ENCODE data around the gene CNTN4. TPM values are rescaled to one million over a fixed set of nuclear protein-coding genes. Genes with fewer than 3 reads are reported as not detected.

Gene CNTN4
- total and polyA plus RNA-seq, 4 donors, result 1.2 to 3.8 (median 2.6) TPM

DNA sequence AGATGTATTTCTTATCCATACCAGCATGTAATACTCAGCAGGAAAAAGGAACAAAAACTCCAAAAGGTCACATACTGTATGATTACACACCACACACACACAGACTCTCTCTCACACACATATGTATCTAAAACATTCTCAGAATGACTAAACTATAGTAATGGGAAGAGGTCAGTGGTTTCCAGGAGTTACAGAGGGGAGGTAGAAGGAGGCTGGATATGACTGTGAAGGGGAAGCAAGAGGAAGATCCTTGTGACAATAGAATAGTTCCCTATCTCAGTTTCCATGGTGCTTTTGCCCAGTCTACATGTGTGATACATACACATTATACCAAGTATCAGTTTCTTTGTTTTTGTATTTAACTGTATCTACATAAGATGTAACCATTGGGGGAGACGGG is 821.4 kb downstream of the CNTN4 start:
- TF ChIP-seq, protein P1, sequence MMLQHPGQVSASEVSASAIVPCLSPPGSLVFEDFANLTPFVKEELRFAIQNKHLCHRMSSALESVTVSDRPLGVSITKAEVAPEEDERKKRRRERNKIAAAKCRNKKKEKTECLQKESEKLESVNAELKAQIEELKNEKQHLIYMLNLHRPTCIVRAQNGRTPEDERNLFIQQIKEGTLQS (IDR thresholded peaks at IDR 0.05), result no peak
- no peak for TF ChIP-seq RAD21 (IDR thresholded peaks at IDR 0.05)
- no peak for TF ChIP-seq HNF4A (conservative IDR thresholded peaks at IDR 0.05)
- TF ChIP-seq, protein P2, sequence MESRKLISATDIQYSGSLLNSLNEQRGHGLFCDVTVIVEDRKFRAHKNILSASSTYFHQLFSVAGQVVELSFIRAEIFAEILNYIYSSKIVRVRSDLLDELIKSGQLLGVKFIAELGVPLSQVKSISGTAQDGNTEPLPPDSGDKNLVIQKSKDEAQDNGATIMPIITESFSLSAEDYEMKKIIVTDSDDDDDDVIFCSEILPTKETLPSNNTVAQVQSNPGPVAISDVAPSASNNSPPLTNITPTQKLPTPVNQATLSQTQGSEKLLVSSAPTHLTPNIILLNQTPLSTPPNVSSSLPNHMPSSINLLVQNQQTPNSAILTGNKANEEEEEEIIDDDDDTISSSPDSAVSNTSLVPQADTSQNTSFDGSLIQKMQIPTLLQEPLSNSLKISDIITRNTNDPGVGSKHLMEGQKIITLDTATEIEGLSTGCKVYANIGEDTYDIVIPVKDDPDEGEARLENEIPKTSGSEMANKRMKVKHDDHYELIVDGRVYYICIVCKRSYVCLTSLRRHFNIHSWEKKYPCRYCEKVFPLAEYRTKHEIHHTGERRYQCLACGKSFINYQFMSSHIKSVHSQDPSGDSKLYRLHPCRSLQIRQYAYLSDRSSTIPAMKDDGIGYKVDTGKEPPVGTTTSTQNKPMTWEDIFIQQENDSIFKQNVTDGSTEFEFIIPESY (IDR thresholded peaks at IDR 0.05), result no peak
- TF ChIP-seq, protein P3, sequence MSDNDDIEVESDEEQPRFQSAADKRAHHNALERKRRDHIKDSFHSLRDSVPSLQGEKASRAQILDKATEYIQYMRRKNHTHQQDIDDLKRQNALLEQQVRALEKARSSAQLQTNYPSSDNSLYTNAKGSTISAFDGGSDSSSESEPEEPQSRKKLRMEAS (IDR thresholded peaks at IDR 0.05), result no peak
- 95% methylated on average over 1 of the region's 1 CpG for WGBS

DNA sequence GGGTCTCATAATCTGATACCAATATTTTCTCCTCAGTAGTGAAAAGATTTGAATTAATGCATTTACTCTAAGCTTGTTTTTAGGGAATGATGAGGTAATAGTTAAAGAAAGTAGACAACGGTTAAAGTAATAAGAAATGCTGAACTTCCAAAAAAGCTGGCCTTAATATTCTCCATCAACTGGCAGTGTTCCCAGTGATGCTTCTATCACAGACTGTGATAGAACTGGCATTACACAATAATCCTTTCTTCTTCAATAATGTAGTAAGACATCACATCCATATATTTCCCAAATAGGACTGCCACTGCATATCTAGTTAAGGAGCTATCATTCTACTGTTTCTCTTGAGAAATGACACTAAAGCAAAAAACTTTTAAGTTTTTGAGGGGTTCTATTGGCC is 822.8 kb downstream of the CNTN4 start:
- Histone ChIP-seq H3K4me3 (ENCODE audit: low read depth in 1 of 3, low read length in 3 of 3) (no peak overlapping the region), H3K9me3 (ENCODE audit: control insufficient read depth in 4 of 4, low read length in 3 of 4) (no peaks in the 10 kb centered on the region), H3K36me3 (ENCODE audit: control insufficient read depth in 4 of 4, insufficient read depth in 3 of 4, low read depth in 1 of 4, low read length in 3 of 4) (no peaks in the 10 kb centered on the region), H3K27me3 (ENCODE audit: control insufficient read depth in 4 of 4, insufficient read depth in 4 of 4, low read length in 3 of 4) (no peaks in the 10 kb centered on the region), H3K4me1 (ENCODE audit: control insufficient read depth in 4 of 4, insufficient read depth in 4 of 4, low read length in 3 of 4) (no peaks in the 10 kb centered on the region), H3K9ac (ENCODE audit: low read depth in 1 of 2, low read length in 2 of 2) (no peak overlapping the region), H3K27ac (ENCODE audit: low read depth in 1 of 2, low read length in 2 of 2) (no peak overlapping the region)
- no peak for DNase-seq (ENCODE audit: low spot score)
- 23% methylated on average over 1 of the region's 1 CpG for WGBS
- TF ChIP-seq GABPA (IDR thresholded peaks at IDR 0.05 in 1 of 2, conservative IDR thresholded peaks at IDR 0.05 in 1 of 2), result no peak
- TF ChIP-seq, protein P2 (IDR thresholded peaks at IDR 0.05), result no peak
- no peak for TF ChIP-seq FOXA2 (IDR thresholded peaks at IDR 0.05)
- TF ChIP-seq, protein P3 (IDR thresholded peaks at IDR 0.05), result no peak
- TF ChIP-seq HNF4G (IDR thresholded peaks at IDR 0.05), result no peak
- no peak for TF ChIP-seq NR2F2 (IDR thresholded peaks at IDR 0.05)
- TF ChIP-seq EGR1 (IDR thresholded peaks at IDR 0.05; ENCODE audit: low read depth in 2 of 2), result no peak
- TF ChIP-seq, protein P1 (IDR thresholded peaks at IDR 0.05), result no peak
- TF ChIP-seq, protein P4, sequence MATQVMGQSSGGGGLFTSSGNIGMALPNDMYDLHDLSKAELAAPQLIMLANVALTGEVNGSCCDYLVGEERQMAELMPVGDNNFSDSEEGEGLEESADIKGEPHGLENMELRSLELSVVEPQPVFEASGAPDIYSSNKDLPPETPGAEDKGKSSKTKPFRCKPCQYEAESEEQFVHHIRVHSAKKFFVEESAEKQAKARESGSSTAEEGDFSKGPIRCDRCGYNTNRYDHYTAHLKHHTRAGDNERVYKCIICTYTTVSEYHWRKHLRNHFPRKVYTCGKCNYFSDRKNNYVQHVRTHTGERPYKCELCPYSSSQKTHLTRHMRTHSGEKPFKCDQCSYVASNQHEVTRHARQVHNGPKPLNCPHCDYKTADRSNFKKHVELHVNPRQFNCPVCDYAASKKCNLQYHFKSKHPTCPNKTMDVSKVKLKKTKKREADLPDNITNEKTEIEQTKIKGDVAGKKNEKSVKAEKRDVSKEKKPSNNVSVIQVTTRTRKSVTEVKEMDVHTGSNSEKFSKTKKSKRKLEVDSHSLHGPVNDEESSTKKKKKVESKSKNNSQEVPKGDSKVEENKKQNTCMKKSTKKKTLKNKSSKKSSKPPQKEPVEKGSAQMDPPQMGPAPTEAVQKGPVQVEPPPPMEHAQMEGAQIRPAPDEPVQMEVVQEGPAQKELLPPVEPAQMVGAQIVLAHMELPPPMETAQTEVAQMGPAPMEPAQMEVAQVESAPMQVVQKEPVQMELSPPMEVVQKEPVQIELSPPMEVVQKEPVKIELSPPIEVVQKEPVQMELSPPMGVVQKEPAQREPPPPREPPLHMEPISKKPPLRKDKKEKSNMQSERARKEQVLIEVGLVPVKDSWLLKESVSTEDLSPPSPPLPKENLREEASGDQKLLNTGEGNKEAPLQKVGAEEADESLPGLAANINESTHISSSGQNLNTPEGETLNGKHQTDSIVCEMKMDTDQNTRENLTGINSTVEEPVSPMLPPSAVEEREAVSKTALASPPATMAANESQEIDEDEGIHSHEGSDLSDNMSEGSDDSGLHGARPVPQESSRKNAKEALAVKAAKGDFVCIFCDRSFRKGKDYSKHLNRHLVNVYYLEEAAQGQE (IDR thresholded peaks at IDR 0.05), result no peak
- no peak for TF ChIP-seq JUND (IDR thresholded peaks at IDR 0.05)
- no peak for TF ChIP-seq SP1 (IDR thresholded peaks at IDR 0.05)
- TF ChIP-seq RXRA (IDR thresholded peaks at IDR 0.05), result no peak
- TF ChIP-seq, protein P5, sequence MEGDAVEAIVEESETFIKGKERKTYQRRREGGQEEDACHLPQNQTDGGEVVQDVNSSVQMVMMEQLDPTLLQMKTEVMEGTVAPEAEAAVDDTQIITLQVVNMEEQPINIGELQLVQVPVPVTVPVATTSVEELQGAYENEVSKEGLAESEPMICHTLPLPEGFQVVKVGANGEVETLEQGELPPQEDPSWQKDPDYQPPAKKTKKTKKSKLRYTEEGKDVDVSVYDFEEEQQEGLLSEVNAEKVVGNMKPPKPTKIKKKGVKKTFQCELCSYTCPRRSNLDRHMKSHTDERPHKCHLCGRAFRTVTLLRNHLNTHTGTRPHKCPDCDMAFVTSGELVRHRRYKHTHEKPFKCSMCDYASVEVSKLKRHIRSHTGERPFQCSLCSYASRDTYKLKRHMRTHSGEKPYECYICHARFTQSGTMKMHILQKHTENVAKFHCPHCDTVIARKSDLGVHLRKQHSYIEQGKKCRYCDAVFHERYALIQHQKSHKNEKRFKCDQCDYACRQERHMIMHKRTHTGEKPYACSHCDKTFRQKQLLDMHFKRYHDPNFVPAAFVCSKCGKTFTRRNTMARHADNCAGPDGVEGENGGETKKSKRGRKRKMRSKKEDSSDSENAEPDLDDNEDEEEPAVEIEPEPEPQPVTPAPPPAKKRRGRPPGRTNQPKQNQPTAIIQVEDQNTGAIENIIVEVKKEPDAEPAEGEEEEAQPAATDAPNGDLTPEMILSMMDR (IDR thresholded peaks at IDR 0.05; ENCODE audit: low read depth, low read length, missing input control), result no peak
- TF ChIP-seq RAD21 (IDR thresholded peaks at IDR 0.05), result no peak
- TF ChIP-seq HNF4A (conservative IDR thresholded peaks at IDR 0.05), result no peak

More for the DNA sequence above, 821.4 kb downstream of the CNTN4 start:
- no peak for DNase-seq (ENCODE audit: low spot score)
- Histone ChIP-seq H3K9ac (ENCODE audit: low read depth in 1 of 2, low read length in 2 of 2) (no peak overlapping the region), H3K36me3 (ENCODE audit: control insufficient read depth in 4 of 4, insufficient read depth in 3 of 4, low read depth in 1 of 4, low read length in 3 of 4) (no peaks in the 10 kb centered on the region), H3K27me3 (ENCODE audit: control insufficient read depth in 4 of 4, insufficient read depth in 4 of 4, low read length in 3 of 4) (no peaks in the 10 kb centered on the region), H3K4me1 (ENCODE audit: control insufficient read depth in 4 of 4, insufficient read depth in 4 of 4, low read length in 3 of 4) (no peaks in the 10 kb centered on the region), H3K9me3 (ENCODE audit: control insufficient read depth in 4 of 4, low read length in 3 of 4) (no peaks in the 10 kb centered on the region), H3K27ac (ENCODE audit: low read depth in 1 of 2, low read length in 2 of 2) (no peak overlapping the region), H3K4me3 (ENCODE audit: low read depth in 1 of 3, low read length in 3 of 3) (no peak overlapping the region)

Measured in liver (tissue), 9 donors.